Stimulated activated CD8-positive, alpha-beta memory T cell treated with anti-CD3 and anti-CD28 coated beads, Interleukin-4, amount 100 ng/mL, for 48 hours (primary cell): ENCODE data around the gene ANTXR2.
"Not testable (repeated sequence)": the region's sequence is repeated elsewhere in the genome, so short reads cannot be mapped to it uniquely, and the experiment has no call there.

Source experiments
- DNase-seq: peaks from one replicate; pipeline ENCODE4 v3.0.0-alpha.2; 2020

Gene ANTXR2

GRCh38 chr4:80072744-80073472 lies at the start of gene ANTXR2:
ANTXR2 (minus strand) TSS chr4:80073229; CDS start chr4:80072560, 669 bp downstream.
- peak; percentile 72 for DNase-seq

GRCh38 chr4:80121815-80122214 lies 48.8 kb upstream of the ANTXR2 start:
- DNase-seq, result not testable (repeated sequence)

GRCh38 chr4:80119620-80120019 lies 46.6 kb upstream of the ANTXR2 start:
- not testable (repeated sequence) for DNase-seq

GRCh38 chr4:80116516-80116915 lies 43.5 kb upstream of the ANTXR2 start:
- no peak for DNase-seq

- DNase-seq, result no peak
These were observed 42.5 kb upstream of the ANTXR2 start for GRCh38 chr4:80115368-80116181.

- no peak for DNase-seq
These were observed 41.8 kb upstream of the ANTXR2 start for GRCh38 chr4:80114732-80115265.

DNA sequence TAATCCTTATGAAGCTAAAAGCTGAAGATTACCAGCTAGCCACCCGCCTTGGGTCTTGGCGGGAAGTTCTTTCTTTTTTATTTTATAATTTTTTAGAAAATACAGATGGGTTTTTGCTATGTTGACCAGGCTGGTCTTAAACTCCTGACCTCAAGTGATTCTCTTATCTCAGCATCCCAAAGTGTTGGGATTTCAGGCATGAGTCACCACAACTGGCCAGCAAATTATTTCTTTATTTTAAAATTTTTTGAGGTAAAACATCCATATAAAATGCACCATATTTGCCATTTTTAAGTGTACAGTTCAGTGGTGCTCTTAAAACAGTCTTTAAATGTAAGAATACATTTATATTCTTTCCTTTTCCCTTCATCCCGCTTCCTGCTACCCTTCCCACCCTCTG lies 40.6 kb upstream of the ANTXR2 start:
- no peak for DNase-seq

- no peak for DNase-seq
These were observed 39.2 kb upstream of the ANTXR2 start for GRCh38 chr4:80112236-80112635.

DNA sequence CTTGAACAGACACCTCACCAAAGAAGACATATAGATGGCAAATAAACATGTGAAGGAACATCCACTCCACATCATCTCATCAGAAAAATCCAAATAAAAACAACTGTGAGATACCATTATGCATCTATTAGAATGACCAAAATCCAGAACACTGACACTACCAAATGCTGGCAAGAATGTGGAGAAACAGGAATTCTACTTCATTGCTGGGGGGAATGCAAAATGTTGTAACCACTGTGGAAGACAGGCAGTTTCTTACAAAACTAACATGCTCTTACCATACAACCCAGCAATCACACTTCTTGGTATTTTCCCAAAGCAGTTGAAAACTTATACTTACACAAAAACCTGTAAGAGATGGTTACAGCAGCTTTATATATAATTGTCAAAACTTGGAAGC lies 38.2 kb upstream of the ANTXR2 start:
- no peak for DNase-seq

DNA sequence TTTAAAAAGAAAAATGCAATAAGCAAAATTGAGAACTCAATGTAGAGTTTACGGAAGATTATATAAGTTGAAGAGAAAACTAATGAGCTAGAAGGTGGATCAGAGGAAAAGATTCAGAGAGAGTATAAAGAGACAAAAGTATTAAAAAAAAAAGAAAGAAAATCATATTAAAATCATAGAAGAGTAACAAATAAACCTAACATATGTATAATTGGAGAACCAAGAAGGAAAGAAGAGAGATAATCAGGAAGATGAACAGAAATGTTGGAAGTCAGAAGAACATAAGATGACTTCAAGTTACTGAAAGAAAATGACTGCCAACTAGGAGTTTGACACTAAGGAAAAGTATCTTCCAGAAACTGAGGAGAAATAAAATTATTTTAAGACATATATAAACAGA lies 34.3 kb upstream of the ANTXR2 start:
- DNase-seq, result no peak

GRCh38 chr4:80104927-80105326 lies 31.9 kb upstream of the ANTXR2 start:
- DNase-seq, result no peak

GRCh38 chr4:80103629-80104028 lies 30.6 kb upstream of the ANTXR2 start:
- no peak for DNase-seq

- DNase-seq, result no peak
These were observed 28.7 kb upstream of the ANTXR2 start for GRCh38 chr4:80101792-80102116.

DNA sequence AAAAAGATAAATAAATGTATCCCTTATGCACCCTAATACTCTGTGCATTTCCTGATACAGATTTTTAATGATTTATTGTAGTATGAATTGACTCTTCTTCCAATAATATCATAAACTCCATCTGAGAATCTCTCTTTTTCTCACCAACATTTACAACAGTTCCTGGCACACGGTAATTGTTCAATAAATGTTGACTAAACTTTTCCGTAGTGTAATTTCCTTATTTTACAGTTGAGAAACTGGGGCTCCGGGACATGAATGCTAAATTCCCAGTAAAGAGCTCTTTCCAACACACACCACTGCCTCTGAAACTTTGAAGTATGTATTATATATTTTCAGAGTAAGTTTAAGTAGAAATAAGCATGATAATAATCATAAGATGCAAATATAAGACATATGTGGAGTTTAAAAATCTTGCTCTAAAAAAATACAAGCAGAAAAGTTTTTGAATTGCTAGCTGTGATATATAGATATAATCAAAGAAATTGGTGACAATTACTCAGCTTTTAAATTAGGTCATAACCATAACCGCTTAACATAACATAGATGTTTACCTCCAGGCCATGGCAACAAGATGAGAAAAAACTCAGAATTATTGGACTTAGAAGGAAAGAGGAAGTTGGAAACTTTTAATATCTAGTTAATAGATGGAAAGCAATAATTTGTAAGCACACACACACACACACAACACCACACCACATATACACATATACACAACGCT lies 28.2 kb upstream of the ANTXR2 start:
- no peak for DNase-seq

DNA sequence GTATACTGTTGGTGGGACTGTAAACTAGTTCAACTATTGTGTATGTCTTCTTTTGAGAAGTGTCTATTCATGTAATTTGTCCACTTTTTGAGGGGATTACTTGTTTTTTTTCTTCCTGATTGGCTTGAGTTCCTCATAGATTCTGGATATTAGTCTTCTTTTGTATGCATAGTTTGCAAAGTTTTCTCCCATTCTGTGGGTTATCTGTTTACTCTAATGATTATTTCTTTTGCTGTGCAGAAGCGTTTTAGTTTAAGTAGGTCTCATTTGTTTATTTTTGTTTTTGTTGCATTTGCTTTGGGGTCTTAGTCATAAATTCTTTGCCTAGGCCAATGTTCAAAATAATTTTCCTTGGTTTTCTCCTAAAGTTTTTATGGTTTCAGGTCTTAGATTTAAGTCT lies 26.6 kb upstream of the ANTXR2 start:
- DNase-seq, result no peak

DNA sequence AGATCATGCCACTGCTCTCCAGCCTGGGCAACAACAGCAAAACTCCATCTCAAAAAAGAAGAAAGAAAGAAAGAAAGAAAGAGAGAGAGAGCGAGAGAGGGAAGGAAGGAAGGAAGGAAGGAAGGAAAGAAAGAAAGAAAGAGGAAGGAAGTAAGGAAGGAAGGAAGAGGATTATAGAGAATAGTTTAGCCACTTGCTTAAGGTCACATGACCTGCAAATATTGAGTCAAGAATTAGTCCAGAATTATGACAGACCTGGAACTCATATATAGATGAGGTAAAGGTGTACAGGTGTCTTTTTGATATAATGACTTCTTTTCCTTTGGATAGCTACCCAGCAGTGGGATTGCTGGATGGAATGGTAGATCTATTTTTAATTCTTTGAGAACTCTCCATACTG lies 25.6 kb upstream of the ANTXR2 start:
- DNase-seq, result no peak

- DNase-seq, result no peak
These were observed 24.6 kb upstream of the ANTXR2 start for GRCh38 chr4:80097400-80098177.

GRCh38 chr4:80096175-80096850 lies 23.3 kb upstream of the ANTXR2 start:
- no peak for DNase-seq

DNA sequence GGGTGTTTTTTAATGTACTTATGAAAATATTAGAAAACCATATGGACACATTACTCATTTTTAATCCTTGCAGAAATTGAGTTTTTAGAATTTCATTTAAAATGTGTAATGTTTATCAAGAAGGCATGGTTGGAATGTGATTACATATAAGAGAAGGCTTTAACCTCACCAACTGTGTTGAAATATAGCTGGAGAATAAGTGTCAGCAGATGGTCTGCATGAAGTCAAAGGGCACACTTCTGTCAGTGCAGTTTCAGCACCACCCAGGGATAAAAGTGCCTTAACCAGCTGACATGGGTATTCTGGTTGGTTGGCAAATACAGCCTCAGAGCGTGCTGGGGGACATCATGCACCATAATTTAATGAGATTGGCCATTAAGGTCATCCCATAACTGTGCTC lies 21.2 kb upstream of the ANTXR2 start:
- DNase-seq, result no peak

DNA sequence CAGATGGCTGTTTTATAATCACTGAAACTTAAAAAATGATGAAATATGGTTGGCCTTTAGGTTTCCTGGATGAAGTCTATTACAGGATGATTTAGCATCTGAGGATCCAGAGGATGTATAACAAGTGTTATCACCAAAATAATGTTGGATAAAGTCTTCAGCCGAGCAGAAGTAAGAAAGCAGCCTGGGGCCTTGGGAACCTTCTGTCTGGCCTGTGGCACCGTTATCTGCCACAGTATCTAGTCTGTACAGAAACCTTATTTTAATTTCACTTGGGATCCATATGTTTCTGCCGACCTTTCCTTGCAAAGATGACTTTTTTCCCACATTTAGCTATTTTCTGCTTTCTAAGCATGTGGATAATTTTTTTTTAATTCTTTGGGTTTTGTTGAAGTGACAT lies 20.5 kb upstream of the ANTXR2 start:
- no peak for DNase-seq

- no peak for DNase-seq
These were observed 19.8 kb upstream of the ANTXR2 start for GRCh38 chr4:80092847-80093246.

DNA sequence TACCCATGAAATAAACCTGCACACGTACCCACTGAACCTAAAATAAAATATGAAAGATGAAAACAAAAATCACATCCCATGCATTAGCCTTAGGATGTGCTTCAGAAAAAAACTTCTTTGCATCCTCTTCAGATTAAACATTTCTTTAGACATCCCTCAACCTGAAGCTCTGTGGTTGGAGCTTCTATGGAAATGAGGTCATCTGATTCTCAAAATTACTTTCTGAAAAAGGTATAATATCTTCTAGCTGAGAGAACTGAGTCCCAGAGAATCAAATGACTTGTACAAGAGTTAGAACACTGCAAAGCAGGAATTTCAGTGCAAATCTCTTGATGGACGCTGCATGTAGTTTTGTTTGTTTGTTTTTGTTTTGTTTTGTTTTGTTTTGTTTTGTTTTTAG lies 19.1 kb upstream of the ANTXR2 start:
- no peak for DNase-seq
